A673 (cell line): Measurements from ENCODE around the gene IFRD2.

Experiments used
- CTCF ChIP-seq: fragments of 300-800, 200-600 bp; sonication (generic); conservative IDR thresholded peaks from 2 replicates; pipeline ENCODE4 v1.5.1; 2017; ENCODE audit warnings: low read depth, mild to moderate bottlenecking, antibody characterized with exemption, low read length, moderate library complexity, mixed read lengths
- EZH2 ChIP-seq: fragments of 200-600 bp; sonication (generic); IDR thresholded peaks from 2 replicates; pipeline ENCODE4 v1.6.1; 2017; ENCODE audit warnings: borderline replicate concordance, low read depth, mild to moderate bottlenecking, mixed read lengths, antibody characterized with exemption, low read length; ENCODE audit not compliant: poor library complexity, severe bottlenecking

GRCh38 chr3:50260027-50260941, 31.9 kb downstream of the IFRD2 start:
- TF ChIP-seq CTCF (peak; percentile 68), EZH2 (no peak)
